ENCODE measurements around the gene TCFL5.

The TCFL5 gene

DNA sequence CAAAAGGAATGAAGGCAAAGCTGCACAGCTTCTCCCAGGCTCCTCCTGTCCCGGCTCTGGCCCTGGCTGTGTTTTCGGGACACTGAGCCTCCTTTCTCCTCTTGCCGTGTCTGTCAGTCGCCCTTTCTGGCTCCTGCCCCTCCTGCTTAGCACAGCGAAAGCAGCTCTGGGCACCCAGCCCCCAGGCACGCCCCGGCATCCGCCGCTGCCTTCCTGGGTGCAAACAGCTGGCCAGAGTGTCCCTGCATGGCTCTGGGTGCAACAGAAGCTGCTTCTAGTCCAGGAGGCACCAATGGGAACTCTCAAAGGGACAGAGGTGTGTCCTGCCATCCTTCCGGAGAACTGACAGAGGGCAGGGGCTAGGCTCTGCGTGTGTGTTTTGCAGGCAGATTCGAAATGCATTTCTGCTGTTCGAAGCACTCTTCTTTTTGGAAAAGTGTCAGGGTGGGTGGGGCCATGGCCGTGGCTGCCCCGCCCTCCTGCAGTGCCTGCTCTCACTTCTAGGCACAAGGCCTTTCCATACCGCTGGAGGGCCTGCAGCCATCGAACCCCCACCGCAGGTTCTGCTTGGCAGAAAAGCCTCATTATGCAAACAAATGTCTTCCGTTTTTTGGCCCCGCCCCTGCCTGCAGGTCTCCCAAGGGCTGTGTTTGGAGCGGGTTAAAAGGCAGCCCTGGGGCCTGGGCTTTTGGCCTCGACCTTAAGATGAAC, 29.3 kb downstream of the TCFL5 start:
- DNase-seq: peak; percentile 31

DNA sequence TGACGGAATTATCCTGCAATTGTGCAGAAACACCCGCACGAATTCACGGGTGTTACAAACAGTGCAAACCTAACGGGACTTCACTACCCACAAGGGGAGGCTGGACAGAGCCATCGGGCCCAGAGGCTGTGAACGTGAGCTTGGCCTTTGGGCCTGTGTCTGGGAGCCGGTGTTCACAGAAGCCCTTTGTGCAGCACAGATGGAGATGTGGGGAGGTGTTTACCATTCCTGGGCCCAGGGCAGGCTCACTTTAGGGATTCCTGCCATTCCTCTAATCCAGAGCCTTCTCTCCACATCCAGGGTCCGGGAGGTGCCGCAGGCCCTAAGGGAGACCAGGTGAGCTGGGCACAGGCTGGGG, 29.8 kb downstream of the TCFL5 start:
- DNase-seq: no peak

DNA sequence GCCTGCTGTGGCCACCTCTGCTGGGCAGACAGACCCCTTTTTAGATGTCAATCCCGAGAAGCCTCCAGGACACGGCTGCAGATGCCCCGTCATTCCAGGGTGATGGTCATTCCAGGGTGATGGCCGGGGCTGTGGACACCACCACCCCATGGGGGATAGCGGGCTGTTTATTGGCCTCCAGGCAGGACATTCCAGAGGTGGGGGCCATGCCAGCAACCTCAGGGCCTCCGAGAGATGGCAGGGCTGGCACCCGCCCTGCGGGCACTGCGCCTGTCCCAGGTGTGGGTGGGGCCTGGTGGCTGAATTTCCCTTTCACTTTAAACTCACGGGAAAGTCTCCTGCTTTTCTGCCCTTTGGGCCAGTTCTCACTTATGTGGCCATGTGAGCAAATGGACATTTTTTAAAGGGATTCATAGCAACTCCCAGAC, 30.2 kb downstream of the TCFL5 start:
- no peak for DNase-seq

DNA sequence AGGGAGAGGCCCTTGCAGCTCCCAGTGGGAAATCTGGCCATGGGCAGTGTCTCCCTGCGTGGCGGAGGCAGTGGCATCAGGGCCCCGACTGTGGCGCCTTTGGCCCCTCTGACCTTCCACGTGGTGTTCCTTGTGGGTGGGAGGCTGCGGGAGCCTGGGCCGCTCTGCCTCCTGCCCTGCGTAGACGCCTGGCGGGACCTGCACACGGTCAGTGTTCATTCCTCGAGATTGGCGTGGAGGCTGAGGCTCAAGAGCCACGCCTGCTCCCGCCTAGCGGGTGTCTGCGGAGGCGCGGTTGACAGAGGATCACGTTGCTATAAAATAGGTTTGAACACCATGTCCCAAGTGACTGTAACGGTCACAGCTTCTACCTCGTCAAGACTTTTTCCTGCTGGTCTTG, 30.8 kb downstream of the TCFL5 start:
- no peak for DNase-seq

DNA sequence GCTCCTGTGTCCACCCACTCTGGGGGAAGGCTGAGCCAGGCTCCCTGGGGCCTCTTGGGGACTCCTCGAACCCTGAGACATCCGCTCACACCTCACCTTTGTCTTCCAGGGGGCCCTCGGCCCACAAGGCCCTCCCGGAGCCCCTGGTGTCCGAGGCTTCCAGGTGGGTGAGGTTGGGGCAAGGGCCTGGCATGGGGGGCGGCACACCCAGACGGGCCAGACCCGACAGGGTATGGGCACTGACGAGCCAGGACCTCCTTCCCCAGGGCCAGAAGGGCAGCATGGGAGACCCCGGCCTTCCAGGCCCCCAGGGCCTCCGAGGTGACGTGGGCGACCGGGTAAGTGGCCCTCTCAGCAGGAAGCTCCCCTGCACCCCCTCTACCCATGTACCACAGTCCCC, 31.4 kb downstream of the TCFL5 start:
- no peak for DNase-seq

- no peak for DNase-seq
Observed at GRCh38 chr20:62829231-62830230, 32.1 kb downstream of the TCFL5 start.

DNA sequence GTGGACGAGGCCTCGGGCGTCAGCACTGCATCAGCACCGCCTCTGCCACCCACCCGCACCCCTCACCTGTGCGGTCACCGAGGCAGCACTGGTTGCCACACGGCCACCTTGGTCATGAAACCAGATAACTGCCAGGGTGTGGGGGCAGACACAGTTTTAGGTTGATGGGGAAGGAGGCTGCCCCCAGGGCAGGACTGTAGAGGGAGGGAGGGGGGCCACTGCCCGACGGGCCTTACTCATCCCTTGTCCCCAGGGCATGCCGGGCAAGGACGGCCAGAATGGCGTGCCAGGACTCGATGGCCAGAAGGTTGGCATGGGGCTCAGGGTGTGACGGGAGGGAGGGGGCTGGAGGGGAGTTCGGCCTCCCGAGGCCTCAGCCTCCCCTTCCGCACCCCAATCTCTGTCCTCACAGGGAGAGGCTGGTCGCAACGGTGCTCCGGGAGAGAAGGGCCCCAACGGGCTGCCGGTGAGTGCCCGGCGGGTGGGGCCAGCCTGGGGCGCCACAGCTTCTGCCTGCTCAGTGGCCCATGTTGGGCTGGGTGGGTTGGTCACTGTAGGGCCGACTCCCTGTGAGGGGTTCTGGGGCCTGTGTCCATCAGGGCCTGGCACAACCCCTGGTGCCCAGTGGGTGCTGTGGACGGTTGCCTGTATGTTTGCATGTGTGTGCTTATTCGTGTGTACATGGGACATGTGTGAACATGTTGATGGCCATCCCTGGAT, 33.0 kb downstream of the TCFL5 start:
- no peak for DNase-seq

DNA sequence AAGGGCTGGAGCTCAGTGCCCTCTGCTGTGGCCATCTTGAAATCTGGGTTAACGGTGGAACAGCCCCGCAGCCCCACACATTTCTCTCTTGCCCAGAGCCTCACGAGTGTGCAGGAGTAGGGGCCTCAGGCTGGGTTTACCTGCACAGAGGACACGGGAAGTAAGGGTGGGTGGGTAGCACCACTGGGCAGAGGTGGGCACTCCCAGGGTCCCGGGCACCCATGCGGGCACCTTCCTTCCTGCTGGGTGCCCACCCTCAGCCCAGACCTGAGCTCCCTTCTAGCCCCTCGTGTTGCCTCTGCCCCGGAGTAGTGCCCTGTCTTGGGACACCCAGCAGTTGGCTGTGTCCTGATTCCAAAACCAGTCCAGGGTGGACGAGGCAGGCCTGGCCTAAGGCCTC, 33.6 kb downstream of the TCFL5 start:
- DNase-seq: no peak

DNA sequence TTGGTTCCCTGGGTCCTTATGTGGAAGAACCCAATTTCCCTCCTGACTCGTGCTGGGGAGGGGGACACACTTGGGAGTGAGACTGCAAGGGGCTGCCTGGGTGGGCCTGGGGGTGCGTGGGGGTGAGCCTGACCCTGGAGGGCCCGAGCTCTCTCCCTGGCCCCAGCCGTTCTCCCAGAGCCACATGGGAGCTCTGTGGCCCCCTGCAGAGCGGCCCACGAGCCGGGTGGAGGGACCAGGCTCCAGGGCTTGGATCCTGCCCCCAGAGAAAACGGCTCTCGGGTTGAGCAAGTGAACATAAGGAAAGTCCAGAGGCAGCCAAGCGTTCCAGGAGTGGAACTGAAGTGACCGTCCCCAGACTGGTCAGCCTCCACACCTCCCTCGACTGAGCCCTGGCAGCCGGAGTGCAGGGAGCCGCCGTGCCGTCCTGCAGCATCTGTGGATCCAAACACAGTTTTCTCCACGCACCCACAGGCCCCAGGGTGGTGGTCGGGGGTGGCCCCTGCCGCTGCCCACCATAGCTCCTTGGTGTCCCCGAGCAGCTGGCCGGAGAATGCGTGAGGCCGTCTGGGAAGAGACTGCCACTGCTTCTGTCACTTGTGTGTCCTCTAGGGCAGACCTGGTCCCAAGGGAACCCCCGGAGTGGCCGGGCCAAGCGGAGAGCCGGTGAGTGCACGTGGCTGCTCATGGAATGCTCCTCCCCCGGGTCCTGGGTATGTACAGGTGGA, 34.1 kb downstream of the TCFL5 start:
- no peak for DNase-seq

DNA sequence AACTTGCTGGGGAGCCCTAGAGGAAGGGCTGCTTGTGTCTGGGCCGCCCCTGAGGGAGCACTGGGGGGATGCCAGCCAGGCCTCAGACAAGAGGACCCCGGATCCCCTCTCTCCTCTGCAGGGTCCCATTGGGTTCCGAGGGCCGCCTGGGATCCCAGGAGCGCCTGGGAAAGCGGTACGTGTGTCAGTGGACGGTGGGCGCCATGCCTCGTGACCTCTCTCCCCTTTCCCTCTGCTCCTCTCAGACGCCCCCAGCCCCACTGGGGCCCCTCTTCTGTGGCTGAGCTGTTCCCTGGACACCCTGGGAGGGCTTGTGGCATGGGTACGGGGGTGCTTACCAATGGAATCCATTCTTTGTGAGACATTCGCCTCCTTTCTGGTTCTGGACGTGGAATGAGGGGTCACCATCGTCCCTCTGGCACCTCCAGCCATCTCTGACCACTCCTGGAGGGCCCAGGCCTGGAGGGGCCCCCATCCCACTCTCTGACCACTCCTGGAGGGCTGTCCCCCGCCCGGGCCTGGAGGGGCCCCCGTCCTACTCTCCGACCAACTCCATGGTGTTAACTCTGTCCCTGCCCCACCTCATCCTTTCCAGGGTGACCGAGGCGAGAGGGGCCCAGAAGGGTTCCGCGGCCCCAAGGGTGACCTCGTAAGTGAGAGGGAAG, 34.8 kb downstream of the TCFL5 start:
- DNase-seq: no peak

DNA sequence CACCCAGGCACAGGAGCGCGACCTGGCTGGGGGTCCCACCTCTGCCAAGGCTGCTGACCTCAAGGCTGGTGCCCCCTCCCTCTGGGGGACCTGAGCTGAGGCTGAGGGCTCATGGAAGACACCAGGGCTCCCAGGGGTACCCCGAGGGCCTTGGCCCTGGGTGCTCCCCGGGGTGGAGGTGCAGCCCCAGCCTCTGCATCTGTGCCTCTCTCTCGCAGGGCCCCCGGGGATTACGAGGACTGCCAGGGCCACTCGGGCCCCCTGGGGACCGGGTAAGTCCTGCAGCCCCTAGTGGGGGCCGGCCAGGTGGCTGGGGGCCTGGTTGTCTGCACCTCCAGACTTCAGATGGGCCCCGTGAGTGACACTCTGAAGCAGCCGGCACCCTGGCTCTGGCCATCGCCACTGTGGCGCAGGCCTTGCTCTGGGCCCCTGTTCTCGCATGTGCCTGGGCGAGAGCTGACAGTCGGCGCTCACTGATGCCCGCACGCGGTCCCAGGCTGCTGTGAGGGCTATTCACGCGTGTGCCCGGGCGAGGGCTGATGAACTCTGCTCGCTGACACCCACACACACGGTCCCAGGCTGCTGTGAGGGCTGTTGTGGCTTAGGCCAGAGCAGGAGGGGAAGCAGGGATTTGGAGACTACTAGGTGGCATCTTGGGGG, 35.5 kb downstream of the TCFL5 start:
- no peak for DNase-seq

DNA sequence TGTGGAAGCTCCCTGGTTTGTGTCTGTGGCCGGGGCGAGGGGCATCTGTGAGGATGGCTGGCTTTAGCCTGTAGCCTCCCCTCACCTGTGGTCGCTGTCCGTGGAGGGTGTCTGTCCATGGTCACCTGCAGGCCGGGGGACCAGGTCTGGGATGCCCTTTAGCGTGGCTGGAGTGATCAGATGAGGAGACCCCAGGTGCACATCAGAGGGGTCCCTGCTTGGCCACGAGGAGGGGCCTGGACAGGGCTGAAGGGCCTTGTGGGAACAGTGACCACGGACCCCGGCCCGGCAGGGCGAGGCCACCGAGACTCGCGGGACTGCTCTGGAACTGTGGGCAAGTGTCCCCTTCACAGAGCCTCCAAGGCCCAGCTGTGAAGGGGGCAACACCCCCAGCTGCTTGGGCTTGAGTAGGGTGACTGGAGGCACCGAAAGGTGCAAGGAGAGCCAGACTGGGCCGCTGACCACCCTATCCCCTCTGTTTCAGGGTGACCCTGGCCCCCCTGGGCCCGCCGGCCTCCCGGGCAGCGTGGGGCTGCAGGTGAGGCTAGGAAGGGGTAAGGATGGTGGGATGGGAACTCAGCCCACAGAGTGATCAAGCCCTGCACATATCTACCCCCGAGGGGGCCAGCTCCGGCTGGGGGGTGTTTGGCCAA, 36.2 kb downstream of the TCFL5 start:
- no peak for DNase-seq

GRCh38 chr20:62824476-62825332, 36.9 kb downstream of the TCFL5 start:
- DNase-seq: peak; percentile 59

GRCh38 chr20:62823688-62824475, 37.7 kb downstream of the TCFL5 start:
- no peak for DNase-seq

GRCh38 chr20:62822788-62823651, 38.6 kb downstream of the TCFL5 start:
- DNase-seq: peak; percentile 75

GRCh38 chr20:62822239-62822787, 39.3 kb downstream of the TCFL5 start:
- DNase-seq: no peak

DNA sequence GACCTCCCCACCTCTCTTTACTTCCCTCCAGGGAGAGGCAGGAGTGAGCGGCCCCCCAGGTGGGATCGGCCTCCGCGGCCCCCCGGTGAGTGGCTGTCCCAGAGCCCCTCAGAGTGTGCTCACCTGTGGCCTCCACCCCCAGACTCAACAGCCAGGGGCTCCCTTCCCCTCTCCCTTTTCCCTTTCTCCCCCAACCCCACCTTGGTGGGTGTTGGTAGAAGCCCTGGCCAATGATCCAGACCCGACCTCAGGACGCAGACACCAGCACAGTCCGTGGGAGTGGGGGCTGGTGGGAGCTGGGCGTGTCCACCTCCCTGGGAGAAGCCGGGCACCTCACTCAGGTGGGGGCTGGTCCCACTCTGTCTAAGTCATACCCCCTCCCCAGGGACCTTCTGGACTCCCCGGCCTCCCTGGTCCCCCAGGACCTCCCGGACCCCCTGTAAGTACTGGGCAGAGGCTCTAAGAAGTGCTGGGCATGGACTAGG, 39.9 kb downstream of the TCFL5 start:
- DNase-seq: no peak

Data from activated CD4-positive, alpha-beta T cell treated with anti-CD3 and anti-CD28 coated beads, Interleukin-2, Interleukin-6, amounts not matched to agents 100 ng/mL and 50 ng/mL, durations not matched to agents 16 hours and 8 hours (primary cell).